HEK293 (cell line): ENCODE data around the gene CDX2.

ENCODE experiments used
- ZBTB17 ChIP-seq: fragments of 450-650 bp; formaldehyde crosslinking; IDR thresholded peaks from 2 replicates; pipeline ENCODE4 v1.5.1; 2016; ENCODE audit warnings: missing biosample characterization, missing genetic modification characterization
- ZNF266 ChIP-seq: fragments of 450-650 bp; formaldehyde crosslinking; IDR thresholded peaks from 2 replicates; pipeline ENCODE4 v1.5.1; 2016; ENCODE audit warnings: missing biosample characterization, missing genetic modification characterization, low read depth
- ZNF274 ChIP-seq, 2 experiments: fragments of 200-500 bp in 1 of 2; fragments of 450-650 bp in 1 of 2; sonication (Bioruptor generic) in 1 of 2; formaldehyde crosslinking in 1 of 2; IDR thresholded peaks; 2 replicates each; pipeline versions ENCODE4 v1.5.1 to v1.6.1; 2014 to 2016; ENCODE audit warnings: borderline replicate concordance in 1 of 2, inconsistent platforms in 1 of 2, low read length in 1 of 2, missing biosample characterization in 1 of 2, missing genetic modification characterization in 1 of 2
- ZNF610 ChIP-seq: fragments of 450-650 bp; formaldehyde crosslinking; IDR thresholded peaks from 2 replicates; pipeline ENCODE4 v1.5.1; 2016; ENCODE audit warnings: missing biosample characterization, missing genetic modification characterization, borderline replicate concordance
- ZSCAN16 ChIP-seq: fragments of 450-650 bp; formaldehyde crosslinking; IDR thresholded peaks from 2 replicates; pipeline ENCODE4 v1.5.1; 2016; ENCODE audit warnings: missing biosample characterization, missing genetic modification characterization
- TF ChIP-seq, protein P1 (sequence below): fragments of 450-650 bp; formaldehyde crosslinking; IDR thresholded peaks from 2 replicates; pipeline ENCODE4 v1.5.1; 2016; ENCODE audit warnings: missing biosample characterization, missing genetic modification characterization
- TF ChIP-seq, protein P2 (sequence below): fragments of 450-650 bp; formaldehyde crosslinking; IDR thresholded peaks from 2 replicates; pipeline ENCODE4 v1.5.1; 2016; ENCODE audit warnings: missing biosample characterization, missing genetic modification characterization

DNA sequence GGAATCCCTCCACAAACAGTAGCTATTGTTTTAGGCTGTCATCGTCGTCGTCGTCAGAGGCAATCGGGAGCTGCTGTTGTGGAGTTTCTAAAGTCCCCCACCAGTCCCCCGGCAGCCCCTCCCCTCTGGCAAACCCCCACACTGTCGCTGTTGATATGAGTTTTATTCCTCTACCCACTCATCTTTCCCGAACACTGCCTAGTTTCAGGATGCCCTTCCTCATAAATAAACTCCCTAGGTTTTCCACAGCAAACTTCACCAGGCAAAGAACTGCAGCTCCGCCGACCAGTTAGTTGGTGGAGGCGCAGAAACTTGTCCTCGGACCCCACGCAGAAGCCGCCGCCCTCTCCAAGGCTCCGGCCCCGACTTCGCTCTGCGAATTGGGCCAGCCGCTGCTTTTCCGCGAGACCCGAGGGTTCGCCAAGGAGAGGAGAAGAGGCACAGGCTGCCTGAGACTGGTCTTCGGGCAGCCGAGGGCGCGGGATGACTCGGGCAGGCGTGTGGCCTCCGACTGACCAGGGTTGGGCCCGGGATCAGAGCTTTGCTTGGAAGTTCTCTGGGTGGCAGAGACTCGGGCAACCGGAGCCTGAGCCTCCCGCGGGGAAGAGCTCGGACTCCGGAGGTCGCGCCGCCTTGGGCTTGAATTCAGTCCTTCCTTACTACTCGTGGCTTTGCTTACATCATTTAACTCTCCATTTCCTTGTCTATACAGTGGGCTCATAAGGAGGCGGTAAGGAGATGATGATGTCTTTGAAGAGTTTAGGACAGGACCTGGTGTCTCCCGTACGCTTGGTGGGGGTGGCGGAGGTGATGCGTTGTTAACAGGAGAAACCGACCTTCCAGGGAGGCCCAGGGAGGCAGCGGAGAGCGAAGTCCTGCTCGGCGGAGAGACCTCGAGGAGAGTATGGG lies 41.4 kb downstream of the CDX2 start:
- no peak for TF ChIP-seq ZNF610 (tag by site-specific recombination)
- TF ChIP-seq, protein P1, sequence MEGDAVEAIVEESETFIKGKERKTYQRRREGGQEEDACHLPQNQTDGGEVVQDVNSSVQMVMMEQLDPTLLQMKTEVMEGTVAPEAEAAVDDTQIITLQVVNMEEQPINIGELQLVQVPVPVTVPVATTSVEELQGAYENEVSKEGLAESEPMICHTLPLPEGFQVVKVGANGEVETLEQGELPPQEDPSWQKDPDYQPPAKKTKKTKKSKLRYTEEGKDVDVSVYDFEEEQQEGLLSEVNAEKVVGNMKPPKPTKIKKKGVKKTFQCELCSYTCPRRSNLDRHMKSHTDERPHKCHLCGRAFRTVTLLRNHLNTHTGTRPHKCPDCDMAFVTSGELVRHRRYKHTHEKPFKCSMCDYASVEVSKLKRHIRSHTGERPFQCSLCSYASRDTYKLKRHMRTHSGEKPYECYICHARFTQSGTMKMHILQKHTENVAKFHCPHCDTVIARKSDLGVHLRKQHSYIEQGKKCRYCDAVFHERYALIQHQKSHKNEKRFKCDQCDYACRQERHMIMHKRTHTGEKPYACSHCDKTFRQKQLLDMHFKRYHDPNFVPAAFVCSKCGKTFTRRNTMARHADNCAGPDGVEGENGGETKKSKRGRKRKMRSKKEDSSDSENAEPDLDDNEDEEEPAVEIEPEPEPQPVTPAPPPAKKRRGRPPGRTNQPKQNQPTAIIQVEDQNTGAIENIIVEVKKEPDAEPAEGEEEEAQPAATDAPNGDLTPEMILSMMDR (tag by site-specific recombination), result no peak
- no peak for TF ChIP-seq ZSCAN16
- TF ChIP-seq ZNF274 (IDR thresholded peaks at IDR 0.05; ENCODE audit: low read length), result no peak
- TF ChIP-seq ZNF274 (tag by site-specific recombination; IDR thresholded peaks at IDR 0.05; ENCODE audit: borderline replicate concordance), result no peak
- TF ChIP-seq ZNF266 (tag by site-specific recombination), result no peak
- TF ChIP-seq ZBTB17, result no peak
- TF ChIP-seq, protein P2, sequence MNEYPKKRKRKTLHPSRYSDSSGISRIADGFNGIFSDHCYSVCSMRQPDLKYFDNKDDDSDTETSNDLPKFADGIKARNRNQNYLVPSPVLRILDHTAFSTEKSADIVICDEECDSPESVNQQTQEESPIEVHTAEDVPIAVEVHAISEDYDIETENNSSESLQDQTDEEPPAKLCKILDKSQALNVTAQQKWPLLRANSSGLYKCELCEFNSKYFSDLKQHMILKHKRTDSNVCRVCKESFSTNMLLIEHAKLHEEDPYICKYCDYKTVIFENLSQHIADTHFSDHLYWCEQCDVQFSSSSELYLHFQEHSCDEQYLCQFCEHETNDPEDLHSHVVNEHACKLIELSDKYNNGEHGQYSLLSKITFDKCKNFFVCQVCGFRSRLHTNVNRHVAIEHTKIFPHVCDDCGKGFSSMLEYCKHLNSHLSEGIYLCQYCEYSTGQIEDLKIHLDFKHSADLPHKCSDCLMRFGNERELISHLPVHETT (tag by site-specific recombination), result no peak
